Measurements from ENCODE around the gene TACR1.

The TACR1 gene

GRCh38 chr2:75045526-75046050 is 153.7 kb downstream of the TACR1 start:
- DNase-seq, result no peak

- DNase-seq, result no peak
These were observed 155.0 kb downstream of the TACR1 start for GRCh38 chr2:75044291-75044690.

GRCh38 chr2:75042823-75043222 is 156.5 kb downstream of the TACR1 start:
- no peak for DNase-seq

GRCh38 chr2:75041731-75042600 is 157.4 kb downstream of the TACR1 start:
- DNase-seq, result no peak

GRCh38 chr2:75041226-75041625 is 158.1 kb downstream of the TACR1 start:
- no peak for DNase-seq

GRCh38 chr2:75035444-75036353 is 163.6 kb downstream of the TACR1 start:
- no peak for DNase-seq

GRCh38 chr2:75033516-75033915 is 165.8 kb downstream of the TACR1 start:
- no peak for DNase-seq

- no peak for DNase-seq
These were observed 167.2 kb downstream of the TACR1 start for GRCh38 chr2:75031906-75032803.

GRCh38 chr2:75031171-75031570 is 168.1 kb downstream of the TACR1 start:
- no peak for DNase-seq

- DNase-seq, result no peak
These were observed 168.9 kb downstream of the TACR1 start for GRCh38 chr2:75030218-75031009.

- DNase-seq, result no peak
These were observed 171.4 kb downstream of the TACR1 start for GRCh38 chr2:75027886-75028285.

GRCh38 chr2:75025633-75026380 is 173.5 kb downstream of the TACR1 start:
- no peak for DNase-seq

GRCh38 chr2:75025216-75025615 is 174.1 kb downstream of the TACR1 start:
- no peak for DNase-seq

- no peak for DNase-seq
These were observed 175.5 kb downstream of the TACR1 start for GRCh38 chr2:75023666-75024455.

- DNase-seq, result no peak
These were observed 176.8 kb downstream of the TACR1 start for GRCh38 chr2:75022516-75022915.

GRCh38 chr2:75021672-75022071 is 177.6 kb downstream of the TACR1 start:
- no peak for DNase-seq

GRCh38 chr2:75020476-75020875 is 178.8 kb downstream of the TACR1 start:
- no peak for DNase-seq

- DNase-seq, result no peak
These were observed 179.5 kb downstream of the TACR1 start for GRCh38 chr2:75019790-75020189.

- no peak for DNase-seq
These were observed 181.2 kb downstream of the TACR1 start for GRCh38 chr2:75018162-75018561.

- no peak for DNase-seq
These were observed 187.2 kb downstream of the TACR1 start for GRCh38 chr2:75012080-75012479.

Measured in activated T-cell treated with anti-CD3 and anti-CD28 coated beads, Interleukin-2, amount 50 U/mL, for 1 hour (primary cell).